ENCODE data around the gene PRKRIP1.
"Not testable (repeated sequence)": the region's sequence is repeated elsewhere in the genome, so short reads cannot be mapped to it uniquely, and the experiment has no call there.

PRKRIP1 gene

GRCh38 chr7:102474736-102475435, 78.7 kb downstream of the PRKRIP1 start:
- DNase-seq = not testable (repeated sequence)

All from nucleus accumbens (tissue), 56 donors.